T-helper 1 cell treated with Interleukin-12 subunit alpha and Interleukin-12 subunit beta and Interleukin-4 antibody, amounts not matched to agents 30 ng/mL and 1 ng/mL, for 36 hours (primary cell): Measurements from ENCODE around the gene DPPA4. TPM values are rescaled to one million over a fixed set of nuclear protein-coding genes. Genes with fewer than 3 reads are reported as not detected.
"Not testable (repeated sequence)": the region's sequence is repeated elsewhere in the genome, so short reads cannot be mapped to it uniquely, and the experiment has no call there.

Experiments
- intact Hi-C: fragments of 100-400 bp; cut with micrococcal nuclease; formaldehyde crosslinking; loops from one replicate; pipeline ENCODE4 v1.15.1; 2024
- total RNA-seq: library from RNA; stranded (reverse); gene quantifications from 2 replicates; pipeline ENCODE4 v1.2.3, GENCODE V29; 2022

The DPPA4 gene, protein sequence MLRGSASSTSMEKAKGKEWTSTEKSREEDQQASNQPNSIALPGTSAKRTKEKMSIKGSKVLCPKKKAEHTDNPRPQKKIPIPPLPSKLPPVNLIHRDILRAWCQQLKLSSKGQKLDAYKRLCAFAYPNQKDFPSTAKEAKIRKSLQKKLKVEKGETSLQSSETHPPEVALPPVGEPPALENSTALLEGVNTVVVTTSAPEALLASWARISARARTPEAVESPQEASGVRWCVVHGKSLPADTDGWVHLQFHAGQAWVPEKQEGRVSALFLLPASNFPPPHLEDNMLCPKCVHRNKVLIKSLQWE
- total RNA-seq, result not detected in 2 replicates

DNA sequence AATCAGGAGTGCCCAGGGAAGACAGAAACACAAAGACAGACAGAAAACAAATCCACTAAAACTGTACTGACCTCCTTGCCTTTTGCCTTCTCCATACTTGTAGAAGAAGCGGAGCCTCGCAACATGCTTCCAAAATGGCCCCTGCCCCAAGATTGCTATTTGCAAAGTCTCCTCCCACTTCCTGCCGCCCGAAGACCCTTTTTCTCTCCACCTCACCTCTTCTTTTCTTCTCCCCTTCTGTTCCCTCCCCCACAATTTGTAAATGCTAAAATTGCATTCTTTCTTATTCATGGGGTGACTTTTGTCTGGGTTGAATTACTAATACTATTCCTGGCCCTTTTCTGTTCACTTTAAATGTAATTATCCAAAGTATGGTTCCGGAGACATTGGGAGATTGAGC, at the start of gene DPPA4:
DPPA4 (minus strand) TSS at position 154 of the 400 bp plus-strand sequence; CDS start at position 125, 29 bp downstream.
- intact Hi-C loops, result no loop called here

DNA sequence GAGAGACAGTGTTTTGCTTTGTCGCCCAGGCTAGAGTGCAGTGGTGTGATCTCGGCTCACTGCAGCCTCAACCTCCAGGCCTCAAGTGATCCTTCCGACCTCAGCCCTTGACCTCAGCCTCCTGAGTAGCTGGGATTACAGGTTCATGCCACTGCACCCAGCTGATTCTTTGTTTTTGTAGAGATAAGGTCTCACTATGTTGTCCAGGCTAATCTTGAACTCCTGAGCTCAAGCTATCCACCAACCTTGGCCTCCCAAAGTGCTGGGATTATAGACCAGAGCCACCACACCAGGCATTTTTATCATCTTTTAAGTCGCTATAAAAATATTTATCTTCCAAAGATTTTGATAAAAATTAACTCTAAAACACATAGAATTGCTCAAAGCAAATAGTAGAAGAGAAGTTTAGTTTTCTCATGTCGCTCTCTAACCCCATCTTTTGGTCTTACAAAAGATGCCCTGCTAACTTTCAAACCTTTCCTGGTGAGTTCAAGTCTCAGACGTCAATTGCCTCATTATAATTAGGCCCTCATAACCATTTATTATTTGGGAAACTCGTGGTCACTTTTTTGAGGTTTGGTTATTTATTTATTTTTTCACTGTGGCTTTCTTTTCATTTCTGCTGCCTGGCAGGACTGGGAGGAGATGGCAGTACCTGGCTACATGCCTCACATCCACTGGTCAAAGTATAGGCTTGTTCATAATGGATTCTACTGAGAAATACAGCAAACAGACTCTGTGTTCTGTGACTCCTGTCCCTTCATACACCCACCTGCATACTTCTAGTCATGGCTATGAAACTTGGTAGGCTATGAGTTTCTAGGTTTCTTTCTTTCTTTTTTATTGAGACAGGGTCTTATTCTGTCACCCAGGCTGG, 48.3 kb upstream of the DPPA4 start:
- intact Hi-C loops, result no loop called here

DNA sequence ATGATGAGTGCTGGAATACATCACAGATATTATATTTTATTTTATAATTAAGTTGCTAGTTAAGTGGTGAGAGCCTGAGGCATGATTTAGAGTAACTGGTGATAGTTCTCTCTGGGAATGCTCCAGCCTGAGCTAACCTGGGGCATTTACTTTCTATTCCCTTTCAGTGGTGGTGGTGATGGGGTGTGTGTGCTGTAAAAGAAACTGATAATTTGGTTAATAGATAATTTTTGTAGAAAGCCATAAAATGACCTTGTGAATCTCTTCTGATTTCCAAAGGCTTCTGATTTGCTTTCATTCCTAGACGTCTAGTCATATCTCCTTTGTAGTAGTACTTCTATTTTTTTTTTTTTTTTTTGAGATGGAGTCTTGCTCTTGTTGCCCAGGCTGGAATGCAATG, 46.8 kb upstream of the DPPA4 start:
- intact Hi-C loops, result no loop called here

DNA sequence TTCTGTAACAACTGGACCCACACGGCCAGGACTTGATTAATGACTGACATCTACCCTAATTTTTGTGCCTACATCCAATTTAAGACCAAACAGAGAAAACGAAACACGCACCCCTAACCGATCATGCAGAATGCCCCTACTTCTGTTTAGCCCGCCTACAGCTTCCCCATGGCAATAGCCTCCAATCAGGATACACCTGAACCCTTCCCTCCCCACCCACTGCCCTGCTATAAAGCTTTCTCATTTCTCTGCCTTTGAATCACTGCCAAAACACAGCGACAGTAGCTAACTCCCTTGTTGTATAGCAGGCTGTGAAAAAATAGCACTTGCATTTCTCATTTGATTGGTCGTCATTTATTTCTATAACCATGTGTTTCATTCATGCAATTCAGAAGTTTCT, 45.2 kb upstream of the DPPA4 start:
- intact Hi-C loops, result no loop called here

DNA sequence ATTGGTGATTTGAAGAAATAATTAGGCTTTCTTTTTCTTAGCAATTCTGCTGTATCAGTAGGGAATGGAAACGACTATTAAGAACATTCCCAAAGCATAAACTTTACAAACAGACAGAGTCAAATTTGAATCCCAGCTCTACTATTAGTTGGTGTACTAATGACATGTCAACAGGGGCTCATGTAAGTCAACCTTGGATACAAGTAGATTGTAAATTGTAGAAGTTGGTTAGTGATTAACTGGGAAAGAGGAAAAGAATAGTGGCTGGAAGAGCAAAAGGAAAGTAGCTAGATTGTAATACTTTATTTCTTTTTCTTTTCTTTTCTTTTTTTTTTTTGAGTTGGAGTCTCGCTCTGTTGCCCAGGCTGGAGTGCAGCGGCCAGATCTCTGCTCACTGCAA, 38.6 kb upstream of the DPPA4 start:
- intact Hi-C loops, result no loop called here

DNA sequence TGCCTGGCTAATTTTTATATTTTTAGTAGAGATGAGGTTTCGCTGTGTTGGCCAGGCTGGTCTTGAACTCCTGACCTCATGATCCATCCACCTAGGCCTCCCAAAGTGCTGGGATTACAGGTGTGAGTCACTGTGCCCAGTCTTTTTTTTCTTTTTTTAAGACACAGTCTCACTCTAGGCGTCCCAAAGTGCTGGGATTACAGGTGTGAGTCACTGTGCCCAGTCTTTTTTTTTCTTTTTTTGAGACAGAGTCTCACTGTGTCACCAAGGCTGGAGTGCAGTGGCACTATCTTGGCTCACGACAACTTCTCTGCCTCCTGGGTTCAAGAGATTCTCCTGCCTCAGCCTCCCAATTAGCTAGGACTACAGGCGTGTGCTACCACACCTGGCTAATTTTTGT, 37.1 kb upstream of the DPPA4 start:
- intact Hi-C loops, result not testable (repeated sequence)

DNA sequence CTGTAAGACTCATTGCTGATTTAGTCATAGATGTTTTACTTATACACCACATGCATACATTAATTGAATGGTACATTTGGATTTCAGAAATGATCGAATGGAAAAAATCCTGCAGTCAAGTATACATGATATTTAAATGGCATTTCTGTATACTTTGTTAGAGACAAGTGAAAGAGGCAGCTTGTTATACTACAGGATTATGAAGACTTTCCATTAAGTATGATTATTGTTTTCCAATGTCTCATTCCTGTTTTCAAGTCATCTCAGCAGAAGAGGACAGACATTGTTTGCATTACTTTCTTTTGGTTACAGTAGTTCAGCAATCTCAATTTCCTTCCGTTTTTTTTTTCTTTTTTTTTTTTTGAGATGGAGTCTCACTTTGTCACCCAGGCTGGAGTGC, 36.6 kb upstream of the DPPA4 start:
- intact Hi-C loops, result no loop called here

DNA sequence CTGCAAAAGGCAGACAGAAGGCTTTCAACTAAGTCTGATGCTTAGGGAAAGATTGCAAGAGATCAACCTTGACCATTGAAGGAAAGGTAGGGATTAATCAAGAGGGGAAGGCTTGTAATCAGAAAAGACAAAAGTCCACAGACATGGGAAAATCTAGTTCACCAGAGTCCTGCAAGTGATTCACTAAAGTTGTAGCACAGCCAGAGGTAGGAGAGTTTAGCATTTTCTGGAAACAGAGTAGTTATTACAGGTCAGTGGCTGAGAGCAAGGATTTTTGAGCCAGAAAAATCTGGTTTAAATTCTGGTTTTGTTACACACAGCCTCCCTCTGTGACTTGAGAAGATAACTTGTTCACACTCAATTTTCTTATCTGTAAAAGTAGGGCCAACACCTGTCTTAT, 35.3 kb upstream of the DPPA4 start:
- intact Hi-C loops, result no loop called here

DNA sequence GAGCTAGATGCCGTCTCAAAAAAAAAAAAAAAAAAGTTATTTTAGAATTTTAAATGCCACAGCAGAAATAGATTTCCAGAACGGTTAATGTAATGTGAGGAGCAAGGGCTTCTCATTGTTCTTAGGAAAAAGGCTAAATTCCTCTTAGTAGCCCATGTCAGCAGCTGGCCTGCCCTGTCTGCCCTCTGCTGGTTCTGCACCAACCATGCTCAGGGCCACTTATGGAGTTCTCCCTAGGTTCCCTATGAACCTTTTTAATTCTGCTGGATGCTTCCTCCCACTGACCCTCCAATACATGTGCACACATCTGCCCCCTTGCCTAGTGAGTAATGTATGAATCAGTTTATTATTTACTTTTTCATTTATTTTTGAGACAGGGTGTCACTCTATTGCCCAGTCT, 32.2 kb upstream of the DPPA4 start:
- intact Hi-C loops, result no loop called here

DNA sequence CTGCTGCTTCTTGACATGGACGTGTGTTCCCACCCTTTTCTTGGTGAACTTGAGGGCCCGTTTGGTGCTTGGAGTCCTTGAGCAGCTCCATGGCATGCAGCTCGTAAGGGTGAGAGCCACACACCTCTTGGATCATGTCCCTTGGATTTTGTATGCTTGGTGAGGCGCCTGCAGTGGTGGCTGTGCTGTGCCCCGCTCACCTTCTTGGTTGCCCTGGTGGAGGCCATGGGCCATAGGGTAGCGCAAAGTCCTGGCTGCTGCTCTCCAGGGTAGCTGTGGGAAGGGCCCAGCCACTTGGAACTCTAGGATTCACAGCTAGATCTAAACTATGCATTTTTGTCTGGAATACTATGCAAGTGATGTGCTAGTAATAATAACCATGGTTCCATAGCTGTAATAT, 26.7 kb upstream of the DPPA4 start:
- intact Hi-C loops, result no loop called here

DNA sequence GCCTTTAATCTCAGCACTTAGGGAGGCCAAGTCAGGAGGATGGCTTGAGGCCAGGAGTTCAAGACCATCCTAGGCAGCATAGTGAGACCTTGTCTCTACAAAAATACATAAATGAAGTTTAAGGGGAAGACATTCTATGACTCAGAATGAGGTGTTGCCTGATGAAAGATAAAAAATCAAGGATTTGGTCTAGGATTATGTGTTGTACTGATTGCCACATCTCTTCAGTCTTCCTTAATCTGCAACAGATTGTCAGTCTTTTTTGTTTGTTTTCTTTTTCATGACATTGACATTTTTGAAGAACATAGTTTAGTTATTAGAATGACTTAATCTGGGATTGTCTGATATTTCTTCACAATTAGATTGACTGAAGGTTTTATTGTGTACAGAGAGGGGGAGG, 26.3 kb upstream of the DPPA4 start:
- intact Hi-C loops, result no loop called here

DNA sequence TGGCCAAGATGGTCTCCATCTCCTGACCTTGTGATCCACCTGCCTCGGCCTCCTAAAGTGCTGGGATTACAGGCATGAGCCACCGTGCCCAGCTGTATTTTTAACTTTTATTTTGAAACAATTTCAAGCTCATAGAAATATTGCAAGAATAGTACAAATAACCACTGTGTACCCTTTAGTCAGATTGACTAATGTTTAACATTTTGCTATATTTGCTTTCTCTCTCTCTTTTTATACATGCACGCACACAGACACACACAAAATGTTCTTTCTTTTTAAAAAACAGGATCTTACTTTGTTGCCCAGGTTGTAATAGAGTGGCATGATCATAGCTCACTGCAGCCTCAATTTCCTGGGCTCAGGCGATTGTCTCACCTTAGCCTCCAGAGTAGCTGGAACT, 25.5 kb upstream of the DPPA4 start:
- intact Hi-C loops, result no loop called here

DNA sequence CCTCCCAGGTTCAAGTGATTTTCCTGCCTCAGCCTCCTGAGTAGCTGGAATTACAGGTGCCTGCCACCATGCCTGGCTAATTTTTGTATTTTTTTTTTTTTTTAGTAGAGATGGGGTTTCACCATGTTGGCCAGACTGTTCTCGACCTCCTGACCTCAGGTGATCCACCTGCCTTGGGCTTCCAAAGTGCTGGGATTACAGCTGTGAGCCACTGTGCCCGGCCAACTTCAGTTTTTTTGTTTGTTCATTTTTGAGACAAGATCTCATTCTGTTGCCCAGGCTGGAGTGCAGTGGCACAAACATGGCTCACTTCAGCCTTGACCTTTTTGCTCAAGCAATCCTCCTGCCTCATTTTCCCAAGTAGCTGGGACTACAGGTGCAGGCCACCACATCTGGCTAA, 21.5 kb upstream of the DPPA4 start:
- intact Hi-C loops, result not testable (repeated sequence)

DNA sequence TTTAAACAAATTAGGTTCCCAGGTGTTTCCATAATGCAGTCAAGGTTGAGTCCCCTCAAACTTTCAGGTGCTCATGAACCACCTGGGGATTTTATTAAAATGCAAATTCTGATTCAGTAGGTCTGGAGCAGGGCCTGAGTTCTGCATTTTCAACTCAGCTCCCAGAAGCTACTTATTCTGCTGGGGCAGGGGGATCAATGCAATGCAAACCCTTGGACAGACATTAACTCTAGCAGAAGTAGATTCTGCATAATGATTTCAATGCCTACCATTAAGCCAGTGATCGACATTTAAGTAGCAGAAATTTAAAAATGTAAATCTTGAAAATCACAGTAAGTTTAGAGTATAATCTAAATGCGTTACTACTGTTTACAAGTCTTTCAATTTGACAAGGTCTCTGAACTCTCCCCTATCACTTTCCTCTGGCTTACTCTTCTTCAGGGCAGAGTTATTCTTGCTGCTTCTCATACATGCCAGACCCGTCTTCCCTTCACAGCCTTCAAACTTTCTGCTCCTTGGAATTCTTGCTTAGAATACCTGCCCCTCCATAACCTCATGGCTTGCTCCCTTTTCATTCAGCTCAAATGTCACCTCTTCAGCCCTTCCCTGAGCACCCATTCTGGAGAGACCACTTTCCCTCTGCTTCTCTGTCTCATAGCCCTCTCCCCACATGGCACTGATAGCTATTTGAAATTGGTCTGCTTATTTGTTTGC, 19.3 kb upstream of the DPPA4 start:
- intact Hi-C loops, result no loop called here

DNA sequence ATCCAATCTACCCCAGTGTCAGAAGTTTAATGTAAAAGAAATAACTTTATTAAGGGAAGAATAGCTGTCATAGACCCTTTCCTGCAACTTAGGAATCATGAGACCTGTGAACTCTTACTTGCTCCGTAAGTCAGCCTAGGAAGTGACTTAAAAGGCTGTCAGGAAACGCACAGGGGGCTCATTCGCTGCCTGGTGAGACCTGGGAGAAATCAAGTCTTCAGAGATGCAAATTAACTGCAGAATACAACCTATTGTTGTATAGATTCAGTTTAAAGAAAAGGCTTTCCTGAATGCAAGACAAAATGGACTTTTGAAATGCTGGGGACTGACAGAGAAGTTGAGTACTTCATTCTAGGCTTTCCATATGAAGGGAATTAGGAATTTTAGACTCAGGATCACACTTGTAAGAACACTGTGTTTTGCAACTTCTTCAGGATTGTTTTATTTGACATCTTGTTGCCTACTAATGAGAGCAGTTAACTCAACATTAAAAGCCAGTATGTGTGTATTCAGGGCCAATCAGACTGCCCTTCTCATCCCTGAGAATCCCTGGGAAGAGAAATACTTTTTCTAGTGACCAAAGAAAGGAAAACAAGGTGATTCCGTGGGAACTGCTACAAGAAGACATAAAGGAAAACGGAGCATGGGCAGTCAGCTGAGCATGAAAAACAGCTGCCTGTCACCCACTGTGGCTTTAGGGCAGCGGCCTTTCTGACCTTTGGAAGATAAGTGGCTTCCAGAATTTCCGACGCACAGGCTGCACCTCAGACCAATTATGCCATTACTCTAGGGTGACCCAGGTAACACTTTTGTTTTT, 18.5 kb upstream of the DPPA4 start:
- intact Hi-C loops, result no loop called here

DNA sequence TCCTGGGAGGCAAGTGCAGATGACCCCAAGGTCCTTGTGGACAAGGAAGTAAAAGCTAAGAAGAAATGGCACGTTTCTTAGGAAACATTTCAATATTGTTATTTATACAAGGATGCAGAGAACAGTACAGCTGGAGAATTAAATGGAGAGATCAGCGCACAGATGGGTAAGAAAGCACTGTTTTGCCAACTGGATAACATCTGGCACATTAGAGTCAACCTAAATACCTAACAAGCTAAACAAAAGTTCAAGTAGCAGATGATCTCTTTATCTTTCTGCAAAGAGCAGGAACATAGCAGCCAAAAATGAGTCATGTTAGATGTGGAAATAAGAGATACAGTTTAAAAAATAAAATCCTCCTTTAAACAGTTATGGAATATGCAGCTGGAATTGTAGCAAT, 15.7 kb upstream of the DPPA4 start:
- intact Hi-C loops, result no loop called here

DNA sequence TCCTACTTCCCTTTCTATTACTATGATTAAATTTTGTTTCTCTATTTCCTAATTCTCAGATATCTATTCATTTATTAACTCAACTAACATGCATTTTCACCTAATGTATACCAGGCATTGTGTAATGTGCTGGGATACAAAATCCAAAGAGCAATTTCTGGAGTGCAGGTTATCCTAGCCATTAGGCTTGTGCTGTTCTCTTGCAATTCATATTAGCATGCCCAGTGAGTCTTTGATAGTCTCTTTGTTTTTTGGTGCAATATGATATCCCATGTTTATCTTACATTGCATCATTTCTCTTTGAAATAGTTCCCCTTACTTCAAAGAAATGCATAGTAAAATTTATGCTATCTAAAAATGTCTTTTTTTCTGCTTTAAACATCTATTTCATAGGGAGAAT, 13.9 kb upstream of the DPPA4 start:
- intact Hi-C loops, result no loop called here

DNA sequence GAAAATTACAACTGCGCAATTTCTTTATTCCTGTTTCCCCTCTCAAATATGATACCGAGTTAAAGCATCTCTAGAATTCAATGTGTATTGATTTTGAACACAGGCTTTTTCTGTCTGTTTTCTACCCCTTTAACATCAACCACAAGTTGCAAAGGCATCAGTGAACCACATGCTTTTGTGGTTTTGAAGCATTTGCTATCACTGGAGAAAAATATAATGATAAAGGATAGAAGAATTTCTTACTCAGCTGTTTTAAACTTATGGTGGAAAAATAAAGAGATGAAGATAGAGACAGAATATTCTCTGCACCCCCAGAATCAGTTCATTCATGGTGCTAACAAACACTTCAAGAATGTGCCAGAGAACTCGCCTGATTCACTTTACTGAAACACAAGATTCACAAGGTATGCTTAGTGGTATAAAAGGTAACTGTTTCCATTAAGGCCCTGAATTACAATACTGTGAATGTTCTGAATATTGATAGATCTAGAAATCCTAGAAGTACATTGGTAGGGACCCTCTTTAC, 9.5 kb upstream of the DPPA4 start:
- intact Hi-C loops, result no loop called here

DNA sequence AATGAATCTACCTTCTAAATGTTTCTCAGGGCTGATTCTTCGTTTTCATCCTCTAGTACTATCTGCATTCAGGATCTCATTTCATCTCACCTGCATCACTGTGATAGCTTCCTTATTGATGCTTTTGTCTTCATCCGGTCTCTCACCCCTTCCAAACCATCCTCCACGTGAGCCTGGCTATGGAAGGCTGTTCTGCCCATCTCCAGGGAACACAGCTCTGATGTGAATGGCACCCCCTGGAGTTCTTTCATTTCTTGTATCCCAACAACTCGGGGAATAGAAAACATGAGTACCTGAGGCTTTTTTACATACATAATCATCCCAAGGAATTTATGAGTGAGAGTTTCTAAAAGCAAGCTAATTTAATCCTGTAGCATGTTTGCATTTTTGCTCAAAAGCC, 8.8 kb upstream of the DPPA4 start:
- intact Hi-C loops, result no loop called here

DNA sequence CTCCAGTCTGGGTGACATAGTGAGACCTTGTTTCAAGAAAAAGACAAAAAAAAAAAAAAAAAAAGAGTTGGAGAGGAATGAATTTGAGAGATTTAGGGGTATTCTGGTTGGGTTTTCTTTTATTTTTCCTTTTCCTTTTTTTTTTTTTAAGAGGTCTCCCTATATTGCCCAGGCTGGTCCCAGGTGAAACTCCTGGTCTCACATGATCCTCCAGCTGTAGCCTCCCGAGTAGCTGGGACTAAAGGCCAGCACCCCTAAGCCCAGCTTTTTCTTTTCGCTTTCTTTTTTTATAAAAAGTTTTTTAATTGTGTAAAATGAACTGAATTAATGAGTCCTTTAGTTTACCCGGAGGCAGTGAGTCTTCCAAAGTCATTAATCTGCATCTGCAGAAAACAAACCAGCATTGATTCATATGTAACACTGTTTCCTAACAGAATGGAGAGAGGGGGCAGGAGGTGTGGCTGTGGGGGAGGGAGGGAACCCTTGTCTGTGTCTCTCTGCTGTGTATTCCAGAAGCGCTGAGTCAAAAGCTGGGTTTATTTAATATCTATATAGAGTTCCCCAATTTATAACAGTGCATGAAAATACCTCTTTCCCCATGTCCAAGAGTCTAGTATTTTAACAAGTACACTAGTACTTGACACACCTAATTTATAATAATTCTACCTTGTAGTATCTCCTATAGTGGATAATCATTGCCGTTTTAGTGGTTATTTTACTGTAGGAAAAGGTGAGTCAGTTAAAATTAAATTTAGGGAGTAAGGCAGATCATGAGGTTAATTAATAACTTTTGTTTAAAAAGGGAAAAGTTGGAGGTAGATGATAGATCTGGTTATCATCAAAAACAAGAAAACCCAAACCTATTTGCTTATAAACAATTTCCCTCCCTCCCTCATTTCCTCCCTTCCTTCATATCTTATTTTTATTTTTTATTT, 2.6 kb upstream of the DPPA4 start:
- intact Hi-C loops, result no loop called here
